Endothelial cell of umbilical vein (primary cell): ENCODE measurements around the gene PCBP1.

ENCODE experiments used
- CTCF ChIP-seq, 2 donors: IDR thresholded peaks; 1 replicate in 1 of 2; 2 replicates in 1 of 2; pipeline ENCODE4 v1.5.1; 2011; ENCODE audit warnings: low read length in 2 of 2, mild to moderate bottlenecking in 2 of 2, moderate library complexity in 2 of 2, control low read depth in 1 of 2, inconsistent platforms in 1 of 2, low read depth in 1 of 2; ENCODE audit not compliant: insufficient read depth in 1 of 2; ENCODE audit errors: extremely low read depth in 1 of 2
- MAX ChIP-seq: IDR thresholded peaks from 2 replicates; pipeline ENCODE4 v1.6.1; 2011; ENCODE audit not compliant: insufficient read depth, insufficient read length
- MYC ChIP-seq: IDR thresholded peaks from one replicate; pipeline ENCODE4 v1.6.1; 2011; ENCODE audit warnings: mild to moderate bottlenecking, low read depth, low read length
- POLR2AphosphoS5 ChIP-seq: IDR thresholded peaks from 2 replicates; pipeline ENCODE4 v1.6.1; 2012; ENCODE audit warnings: low read depth, mild to moderate bottlenecking, control low read depth, low read length, moderate library complexity; ENCODE audit not compliant: insufficient read depth

- TF ChIP-seq CTCF (IDR thresholded peaks at IDR 0.05; ENCODE audit: extremely low read depth in 1 of 2, insufficient read depth in 1 of 2, low read depth in 1 of 2, low read length in 2 of 2) = no peak
- no peak for TF ChIP-seq MAX
- TF ChIP-seq POLR2AphosphoS5 = no peak
- no peak for TF ChIP-seq MYC
Observed at GRCh38 chr2:70089983-70090525, 2.8 kb downstream of the PCBP1 start.
